8988T (cell line): ENCODE data around the gene ADRA2B.
A peak's percentile ranks its signal among the peaks of the same experiment; 100 is the strongest.

Source experiments
- DNase-seq: peaks from one replicate; pipeline ENCODE4 v3.0.0; 2011

Gene ADRA2B

GRCh38 chr2:96136129-96136720 lies 19.9 kb upstream of the ADRA2B start:
- DNase-seq = no peak

- DNase-seq = no peak
Measured at GRCh38 chr2:96135621-96136020, 19.2 kb upstream of the ADRA2B start.

DNA sequence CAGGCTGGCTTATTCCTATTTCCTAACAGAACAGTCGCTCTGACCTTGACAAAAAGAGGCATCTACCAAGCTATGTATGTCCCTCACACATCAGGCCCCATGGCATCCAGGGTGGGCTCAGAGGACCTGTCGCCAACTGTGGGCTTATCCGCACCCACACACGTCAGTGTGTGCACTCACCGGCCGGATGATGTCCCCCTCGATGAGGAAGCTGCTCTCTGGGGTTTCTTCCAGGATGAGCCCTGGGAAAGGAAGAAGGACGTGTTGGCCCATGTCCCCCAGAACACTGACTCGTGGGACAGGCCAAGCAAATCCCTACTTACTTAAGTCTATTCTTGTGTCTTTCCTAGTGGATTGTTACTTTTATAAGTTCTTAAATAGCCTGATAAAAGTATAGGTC lies 18.8 kb upstream of the ADRA2B start:
- no peak for DNase-seq

GRCh38 chr2:96134421-96134820 lies 18.1 kb upstream of the ADRA2B start:
- no peak for DNase-seq

DNA sequence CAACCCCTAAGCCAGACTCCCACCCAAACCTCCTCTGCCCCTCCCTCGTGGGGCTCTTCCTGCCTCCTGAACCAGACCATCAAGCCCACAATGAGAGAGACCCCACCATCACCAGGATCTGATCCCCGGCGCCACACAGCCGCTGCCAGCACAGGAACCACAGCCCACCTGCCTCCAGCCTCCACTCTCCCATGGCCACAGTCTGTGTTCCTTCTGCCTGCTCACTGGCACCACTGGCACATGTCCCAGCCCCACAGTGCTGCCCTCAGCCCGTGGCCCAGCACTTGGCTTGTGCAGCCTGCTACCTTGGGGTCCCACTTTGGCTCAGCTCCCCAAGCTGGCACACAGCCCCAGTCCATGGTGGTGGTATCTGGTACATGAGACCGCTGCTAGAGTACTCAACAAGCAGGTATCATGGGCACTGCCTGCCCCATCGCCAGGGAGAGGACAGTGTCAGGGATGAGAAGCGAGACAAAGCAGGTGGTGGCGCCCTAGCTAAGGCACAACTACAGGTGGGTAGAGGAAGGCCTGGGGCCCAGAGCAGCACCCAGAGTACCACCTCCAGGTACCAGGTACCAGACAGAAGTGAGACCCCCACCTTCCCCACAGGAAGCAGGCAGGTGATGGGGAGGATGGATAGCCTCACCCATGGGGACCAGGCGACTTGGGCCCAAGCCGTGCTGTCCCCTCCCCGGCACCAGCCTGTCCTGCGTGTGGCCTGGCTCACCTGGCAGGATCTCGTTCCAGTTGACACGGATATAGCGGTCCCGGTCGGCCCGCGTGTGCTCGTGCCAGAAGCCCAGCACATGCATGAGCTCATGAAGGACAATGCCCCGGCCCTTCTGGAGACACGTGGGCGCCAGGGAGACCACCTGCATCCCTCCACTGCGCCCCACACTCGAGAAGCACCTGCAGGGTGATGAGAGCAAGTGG lies 15.7 kb upstream of the ADRA2B start:
- no peak for DNase-seq

- DNase-seq = no peak
Measured at GRCh38 chr2:96131152-96131812, 14.9 kb upstream of the ADRA2B start.

DNA sequence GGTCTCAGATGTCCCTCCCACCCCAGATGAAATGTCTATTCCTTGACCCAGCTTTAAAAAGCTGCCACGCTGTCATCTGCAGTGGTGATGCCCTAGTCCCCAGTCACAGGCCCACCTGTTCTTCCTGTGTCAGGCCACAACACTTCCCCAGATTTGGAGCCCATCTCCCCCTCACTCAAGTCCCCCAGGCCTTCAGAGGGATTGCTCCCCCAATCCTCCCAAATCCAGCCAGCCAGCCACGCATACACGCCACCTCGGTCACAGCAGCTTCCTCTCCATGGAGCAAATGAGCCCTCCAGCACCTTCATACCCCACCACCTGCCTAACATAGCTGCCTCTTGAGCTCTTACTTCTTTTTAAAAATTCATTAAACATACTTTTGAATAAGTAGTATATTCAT lies 14.1 kb upstream of the ADRA2B start:
- no peak for DNase-seq

DNA sequence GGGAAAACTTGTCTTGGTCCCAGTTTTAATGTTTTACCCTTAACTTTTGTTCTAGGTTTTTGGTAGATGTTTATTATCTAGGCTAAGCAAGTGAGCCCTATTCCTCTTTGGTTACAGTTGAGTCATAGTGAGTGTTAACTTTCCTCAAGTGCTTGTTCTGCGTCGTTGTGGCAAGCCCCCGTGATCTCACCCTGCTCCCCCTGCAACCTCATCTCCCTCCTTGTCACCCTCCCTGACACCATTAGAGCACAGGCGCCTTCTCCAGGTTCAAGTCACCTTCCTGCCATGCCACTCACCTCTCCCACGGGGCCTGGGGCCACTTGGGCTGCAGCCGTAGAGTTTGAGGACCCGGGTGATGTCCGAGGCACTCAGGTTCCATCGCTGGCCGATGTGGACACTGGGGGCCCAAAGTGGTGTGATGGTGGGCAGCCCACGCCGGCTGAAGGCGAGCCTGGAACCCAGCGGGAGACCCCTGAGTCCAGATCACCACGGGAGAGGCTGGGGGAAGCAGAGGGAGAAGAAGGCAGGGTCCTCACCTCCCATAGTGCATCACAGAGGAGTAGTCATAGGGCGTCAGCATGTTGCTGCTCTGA lies 13.3 kb upstream of the ADRA2B start:
- DNase-seq = no peak

DNA sequence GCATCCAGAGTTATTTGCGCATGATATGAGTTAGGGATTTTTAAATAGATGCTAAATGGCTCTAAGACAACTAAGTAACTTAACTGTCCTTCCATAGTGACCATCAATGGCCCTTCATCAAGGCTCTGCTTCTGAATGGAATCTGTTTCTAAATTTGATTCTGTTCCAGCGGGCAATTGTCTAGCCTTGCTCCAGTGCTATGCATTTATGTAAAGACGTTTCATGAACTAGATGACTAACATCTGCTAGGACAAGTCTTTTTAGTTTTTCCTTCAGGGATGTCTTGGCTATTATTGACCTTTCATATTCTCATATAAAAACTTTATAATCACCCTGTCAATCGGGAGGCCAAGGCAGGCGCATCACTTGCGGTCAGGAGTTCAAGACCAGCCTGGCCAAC lies 12.1 kb upstream of the ADRA2B start:
- DNase-seq = no peak

- no peak for DNase-seq
Measured at GRCh38 chr2:96124406-96125265, 8.3 kb upstream of the ADRA2B start.

GRCh38 chr2:96123936-96124335 lies 7.6 kb upstream of the ADRA2B start:
- DNase-seq = no peak

GRCh38 chr2:96123290-96123689 lies 6.9 kb upstream of the ADRA2B start:
- no peak for DNase-seq

DNA sequence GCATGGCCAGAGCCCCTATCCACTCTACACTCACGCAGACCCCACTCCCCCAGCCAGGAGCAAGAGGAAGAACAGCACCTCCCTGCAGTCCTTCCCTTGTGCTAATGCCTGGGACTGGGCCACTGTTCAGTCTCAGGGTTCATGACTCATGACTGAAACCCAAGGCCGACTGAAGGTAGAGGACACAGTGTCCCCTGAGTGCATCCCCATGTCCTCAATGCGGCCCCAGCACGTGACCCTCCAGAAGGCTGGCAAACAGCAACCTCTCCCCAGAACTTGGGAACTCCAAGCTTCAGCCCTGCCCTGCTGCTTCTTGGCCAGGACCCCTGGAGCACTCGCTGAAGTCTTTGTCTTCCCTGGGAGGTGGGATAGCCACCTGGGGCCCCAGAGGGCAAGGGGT lies 6.0 kb upstream of the ADRA2B start:
- no peak for DNase-seq

DNA sequence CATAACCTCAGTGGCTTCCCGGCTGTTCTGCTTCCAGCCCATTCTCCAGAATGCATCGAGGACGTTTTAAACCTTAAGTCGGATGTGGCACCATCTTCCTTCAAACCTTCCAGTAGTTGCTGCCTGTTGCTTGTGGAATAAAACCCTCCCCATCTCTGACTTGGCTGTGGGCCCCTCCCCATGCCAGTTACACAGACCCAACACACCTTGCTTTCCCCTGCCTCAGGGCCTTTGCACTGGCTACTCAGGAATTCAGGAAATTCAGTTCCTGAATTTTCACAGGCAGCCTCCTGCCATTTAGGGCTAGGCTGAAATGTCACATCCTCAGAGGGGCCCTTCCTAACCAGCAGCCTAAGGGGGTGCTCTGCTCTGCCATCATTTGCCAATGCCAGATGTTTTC lies 5.0 kb upstream of the ADRA2B start:
- DNase-seq = no peak

GRCh38 chr2:96120991-96121390 lies 4.6 kb upstream of the ADRA2B start:
- no peak for DNase-seq

DNA sequence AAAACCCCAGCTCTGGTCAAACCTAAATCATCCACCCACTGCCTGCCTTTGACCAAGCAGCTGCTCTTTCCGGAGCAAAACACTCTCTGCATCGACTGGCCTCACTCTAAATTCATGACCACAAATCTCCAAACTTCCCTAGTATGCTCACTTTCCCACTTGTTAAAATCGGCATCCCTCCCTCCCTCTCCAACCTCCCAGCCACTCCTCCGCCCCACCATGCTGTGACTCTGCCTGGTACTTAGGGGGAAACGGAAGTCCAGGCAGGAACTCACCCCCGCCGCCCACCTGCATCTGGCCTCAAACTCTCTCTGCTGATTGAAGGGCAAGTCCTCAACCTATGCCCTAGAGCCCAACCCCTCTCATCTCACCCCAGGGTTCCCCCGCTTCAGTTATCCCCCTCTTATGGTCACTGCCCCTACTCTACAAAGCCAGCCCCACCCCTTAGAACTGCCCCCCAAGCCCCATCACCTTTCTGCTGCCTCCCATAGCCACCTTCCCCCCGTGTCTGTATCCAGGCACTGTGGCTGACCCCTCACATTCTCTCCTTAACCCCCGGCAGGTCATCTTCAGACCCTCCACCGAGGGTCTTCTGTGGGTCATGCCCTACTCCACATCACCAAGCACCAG lies 3.8 kb upstream of the ADRA2B start:
- DNase-seq = no peak

DNA sequence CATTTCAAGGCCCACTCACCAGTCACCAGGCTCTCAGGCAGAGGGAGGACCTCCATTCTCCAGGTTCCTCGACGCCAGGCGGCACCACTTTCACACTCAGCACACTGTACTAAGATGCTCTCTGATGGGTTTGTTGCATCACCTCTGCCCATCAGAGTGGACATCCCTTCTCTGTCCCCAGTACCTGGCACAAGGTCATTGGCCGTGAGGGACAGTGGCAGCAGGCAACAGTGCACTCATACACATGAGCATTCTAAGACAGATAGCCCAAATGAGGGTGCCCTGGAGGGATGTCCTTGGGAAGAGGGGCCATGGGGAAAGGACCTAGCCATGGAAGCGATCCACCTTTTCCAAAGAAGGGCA lies 3.0 kb upstream of the ADRA2B start:
- no peak for DNase-seq

- DNase-seq = no peak
Measured at GRCh38 chr2:96118698-96119388, 2.5 kb upstream of the ADRA2B start.

DNA sequence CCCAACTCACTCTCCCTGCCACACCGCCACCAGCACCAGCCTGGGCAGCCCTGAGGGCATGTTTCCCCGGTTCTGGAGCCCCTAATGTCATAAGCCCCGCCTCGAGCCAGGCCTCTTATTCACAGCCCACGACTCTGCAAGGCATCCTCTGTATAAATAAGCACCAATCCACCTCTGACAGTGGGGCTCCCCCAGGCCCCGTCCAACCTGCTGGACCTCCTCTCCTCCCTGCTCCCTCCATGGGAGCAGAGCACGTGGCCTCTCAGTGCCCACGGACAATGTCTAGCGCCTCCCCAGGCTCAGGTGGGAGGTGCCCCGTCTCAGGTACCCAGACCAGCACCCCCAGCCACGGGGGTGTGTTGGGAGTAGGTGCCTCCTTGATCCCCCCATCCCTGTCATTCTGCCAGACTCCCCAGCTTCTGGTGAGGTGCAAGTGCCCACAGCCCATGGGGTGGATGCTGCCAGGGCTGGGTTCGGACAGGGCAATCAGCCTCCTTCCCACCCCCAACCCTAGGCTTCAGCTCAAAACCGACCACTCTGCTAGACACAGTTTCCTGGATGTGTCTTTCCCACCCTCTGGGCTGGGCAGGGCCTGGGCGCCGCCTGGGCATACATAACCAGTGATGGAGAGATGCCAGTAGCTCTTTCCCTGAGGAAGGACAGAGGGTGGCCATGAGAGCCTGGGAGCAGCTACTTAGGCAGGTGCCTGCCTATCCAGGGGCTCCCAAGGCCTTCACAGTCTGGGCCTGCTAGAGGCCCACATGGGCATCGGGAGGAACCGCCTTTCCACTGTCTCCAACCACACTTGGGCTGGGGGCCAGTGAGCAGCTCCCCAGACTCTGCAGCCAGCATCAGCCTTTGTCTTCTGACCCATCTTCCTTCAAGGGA lies 1.6 kb upstream of the ADRA2B start:
- DNase-seq = peak; percentile 85

GRCh38 chr2:96116879-96117533 lies 635 bp upstream of the ADRA2B start:
- DNase-seq = peak; percentile 98
